Activated CD4-positive, alpha-beta T cell treated with anti-CD3 and anti-CD28 coated beads, Interleukin-2, Interleukin-4, amounts not matched to agents 100 ng/mL and 50 ng/mL, durations not matched to agents 16 hours and 8 hours (primary cell): ENCODE data around the gene OCLN.
"Not testable (repeated sequence)": the region's sequence is repeated elsewhere in the genome, so short reads cannot be mapped to it uniquely, and the experiment has no call there.

Source experiments
- DNase-seq: peaks from one replicate; pipeline ENCODE4 v3.0.0-alpha.2; 2020; ENCODE audit warnings: low spot score

The OCLN gene

GRCh38 chr5:69492391-69492922 lies at the start of gene OCLN:
TSS of gene OCLN (plus strand) at chr5:69492790. CDS start at chr5:69504245, 11,455 bp downstream.
- DNase-seq, result no peak

- DNase-seq, result no peak
Observed at GRCh38 chr5:69444127-69444754, 48.3 kb upstream of the OCLN start.

GRCh38 chr5:69449511-69449910 lies 43.1 kb upstream of the OCLN start:
- no peak for DNase-seq

GRCh38 chr5:69450116-69450515 lies 42.5 kb upstream of the OCLN start:
- no peak for DNase-seq

GRCh38 chr5:69450527-69450926 lies 42.1 kb upstream of the OCLN start:
- DNase-seq, result not testable (repeated sequence)

GRCh38 chr5:69451941-69452647 lies 40.5 kb upstream of the OCLN start:
- DNase-seq, result no peak

- DNase-seq, result not testable (repeated sequence)
Observed at GRCh38 chr5:69453487-69453886, 39.1 kb upstream of the OCLN start.

GRCh38 chr5:69454460-69455249 lies 37.9 kb upstream of the OCLN start:
- no peak for DNase-seq

- not testable (repeated sequence) for DNase-seq
Observed at GRCh38 chr5:69455428-69455988, 37.1 kb upstream of the OCLN start.

GRCh38 chr5:69462170-69462569 lies 30.4 kb upstream of the OCLN start:
- DNase-seq, result no peak

- DNase-seq, result not testable (repeated sequence)
Observed at GRCh38 chr5:69466375-69466774, 26.2 kb upstream of the OCLN start.

- no peak for DNase-seq
Observed at GRCh38 chr5:69467442-69468225, 25.0 kb upstream of the OCLN start.

GRCh38 chr5:69468631-69469030 lies 24.0 kb upstream of the OCLN start:
- no peak for DNase-seq

- not testable (repeated sequence) for DNase-seq
Observed at GRCh38 chr5:69471516-69471915, 21.1 kb upstream of the OCLN start.

- DNase-seq, result not testable (repeated sequence)
Observed at GRCh38 chr5:69472535-69473143, 20.0 kb upstream of the OCLN start.

- no peak for DNase-seq
Observed at GRCh38 chr5:69477170-69477569, 15.4 kb upstream of the OCLN start.

GRCh38 chr5:69478296-69478695 lies 14.3 kb upstream of the OCLN start:
- not testable (repeated sequence) for DNase-seq

GRCh38 chr5:69484891-69485290 lies 7.7 kb upstream of the OCLN start:
- no peak for DNase-seq

GRCh38 chr5:69485471-69485870 lies 7.1 kb upstream of the OCLN start:
- no peak for DNase-seq

- no peak for DNase-seq
Observed at GRCh38 chr5:69489246-69489645, 3.3 kb upstream of the OCLN start.

GRCh38 chr5:69491027-69491426 lies 1.6 kb upstream of the OCLN start:
- no peak for DNase-seq
